Measurements from ENCODE around the gene FSIP1. TPM values are rescaled to one million over a fixed set of nuclear protein-coding genes. Genes with fewer than 3 reads are reported as not detected.

Gene FSIP1
- total RNA-seq, 2 donors from 2014 or later = 0.14 to 0.21 TPM

DNA sequence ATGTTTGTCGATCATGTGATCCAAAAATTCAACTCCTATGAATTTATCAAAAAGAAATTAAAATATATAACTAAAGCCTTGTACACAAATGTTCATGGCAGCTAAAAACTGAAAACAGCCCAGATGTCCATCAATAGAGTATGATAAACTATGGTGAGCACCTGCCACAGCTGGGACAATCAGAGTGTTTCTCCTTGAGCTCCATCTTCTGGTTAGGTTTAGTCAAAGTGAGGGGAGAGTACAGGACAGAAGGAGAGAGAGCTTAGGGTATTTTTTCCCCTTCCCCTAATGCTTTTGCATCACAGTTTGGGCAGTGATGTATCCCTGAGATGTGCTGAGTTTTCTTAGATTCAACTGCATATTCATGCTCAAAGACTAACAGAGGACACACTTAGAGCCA, 65.5 kb downstream of the FSIP1 start:
- no peaks in the 10 kb centered on the region for H3K27me3 ChIP-seq (replicated peaks; ENCODE audit: insufficient read depth)
- H3K4me1 ChIP-seq (ENCODE audit: control insufficient read depth in 1 of 2, low read depth in 2 of 2) = no peaks in the 10 kb centered on the region
- H3K27ac ChIP-seq = no peak overlapping the region
- no peaks in the 10 kb centered on the region for H3K9me3 ChIP-seq
- no peak for ATAC-seq (ENCODE audit: insufficient number of reproducible peaks, low FRiP score, low read depth)
- TF ChIP-seq, protein P1, sequence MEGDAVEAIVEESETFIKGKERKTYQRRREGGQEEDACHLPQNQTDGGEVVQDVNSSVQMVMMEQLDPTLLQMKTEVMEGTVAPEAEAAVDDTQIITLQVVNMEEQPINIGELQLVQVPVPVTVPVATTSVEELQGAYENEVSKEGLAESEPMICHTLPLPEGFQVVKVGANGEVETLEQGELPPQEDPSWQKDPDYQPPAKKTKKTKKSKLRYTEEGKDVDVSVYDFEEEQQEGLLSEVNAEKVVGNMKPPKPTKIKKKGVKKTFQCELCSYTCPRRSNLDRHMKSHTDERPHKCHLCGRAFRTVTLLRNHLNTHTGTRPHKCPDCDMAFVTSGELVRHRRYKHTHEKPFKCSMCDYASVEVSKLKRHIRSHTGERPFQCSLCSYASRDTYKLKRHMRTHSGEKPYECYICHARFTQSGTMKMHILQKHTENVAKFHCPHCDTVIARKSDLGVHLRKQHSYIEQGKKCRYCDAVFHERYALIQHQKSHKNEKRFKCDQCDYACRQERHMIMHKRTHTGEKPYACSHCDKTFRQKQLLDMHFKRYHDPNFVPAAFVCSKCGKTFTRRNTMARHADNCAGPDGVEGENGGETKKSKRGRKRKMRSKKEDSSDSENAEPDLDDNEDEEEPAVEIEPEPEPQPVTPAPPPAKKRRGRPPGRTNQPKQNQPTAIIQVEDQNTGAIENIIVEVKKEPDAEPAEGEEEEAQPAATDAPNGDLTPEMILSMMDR (IDR thresholded peaks at IDR 0.05) = no peak
- no peaks in the 10 kb centered on the region for H3K36me3 ChIP-seq
- DNase-seq (ENCODE audit: low spot score) = no peak
- no peak overlapping the region for H3K4me3 ChIP-seq

DNA sequence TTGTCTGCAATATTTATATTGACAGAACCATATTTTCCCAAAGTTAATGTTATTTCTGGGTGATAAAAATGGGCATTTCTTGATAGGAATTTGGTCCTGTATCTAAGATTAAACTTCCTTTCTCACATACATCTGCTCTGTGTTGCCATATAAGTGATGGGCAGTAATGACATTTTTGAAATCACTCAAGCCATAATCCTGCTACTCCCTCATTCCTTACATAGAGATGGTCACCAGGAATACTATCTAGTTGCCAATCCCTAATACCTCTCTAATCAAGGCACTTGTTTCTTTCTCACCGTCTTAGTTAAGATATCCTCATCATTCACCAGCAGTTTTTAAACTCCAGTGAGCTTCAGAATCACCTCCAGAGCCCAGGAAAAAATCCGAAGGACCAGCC, 68.4 kb downstream of the FSIP1 start:
- H3K36me3 ChIP-seq = no peaks in the 10 kb centered on the region
- ATAC-seq (ENCODE audit: insufficient number of reproducible peaks, low FRiP score, low read depth) (no peak), DNase-seq (ENCODE audit: low spot score) (no peak)
- H3K27ac ChIP-seq = no peak overlapping the region
- TF ChIP-seq, protein P1 (IDR thresholded peaks at IDR 0.05) = no peak
- H3K27me3 ChIP-seq (replicated peaks; ENCODE audit: insufficient read depth) = no peaks in the 10 kb centered on the region
- no peaks in the 10 kb centered on the region for H3K4me1 ChIP-seq (ENCODE audit: control insufficient read depth in 1 of 2, low read depth in 2 of 2)
- H3K4me3 ChIP-seq = no peak overlapping the region
- no peaks in the 10 kb centered on the region for H3K9me3 ChIP-seq

GRCh38 chr15:39713846-39714245, 68.8 kb downstream of the FSIP1 start:
- Histone ChIP-seq H3K4me3 (no peak overlapping the region), H3K27me3 (replicated peaks; ENCODE audit: insufficient read depth) (no peaks in the 10 kb centered on the region), H3K36me3 (no peaks in the 10 kb centered on the region), H3K9me3 (no peaks in the 10 kb centered on the region), H3K27ac (no peak overlapping the region), H3K4me1 (ENCODE audit: control insufficient read depth in 1 of 2, low read depth in 2 of 2) (no peaks in the 10 kb centered on the region)
- TF ChIP-seq, protein P1 (IDR thresholded peaks at IDR 0.05) = no peak
- no peak for ATAC-seq (ENCODE audit: insufficient number of reproducible peaks, low FRiP score, low read depth)
- no peak for DNase-seq (ENCODE audit: low spot score)

DNA sequence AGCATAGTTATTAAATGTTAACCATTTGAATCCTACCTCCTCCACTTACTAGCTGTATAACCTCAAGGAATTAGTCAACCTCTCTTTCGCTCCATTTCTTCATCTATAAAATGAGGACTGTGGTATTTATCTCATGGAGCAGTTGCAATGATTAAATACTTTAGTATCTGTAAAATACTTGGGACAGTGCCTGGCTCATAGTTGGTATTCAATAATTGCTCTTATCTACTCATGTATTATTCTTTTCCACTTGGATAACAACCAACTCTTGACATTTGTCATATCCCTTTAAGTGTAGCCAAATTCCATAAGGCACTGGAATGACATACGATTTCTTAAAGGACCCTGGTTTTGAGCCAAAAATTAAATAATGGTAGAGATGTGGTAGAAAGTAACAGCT, 72.0 kb downstream of the FSIP1 start:
- Histone ChIP-seq H3K4me3 (no peak overlapping the region), H3K27me3 (replicated peaks; ENCODE audit: insufficient read depth) (no peaks in the 10 kb centered on the region), H3K4me1 (ENCODE audit: control insufficient read depth in 1 of 2, low read depth in 2 of 2) (no peaks in the 10 kb centered on the region), H3K27ac (no peak overlapping the region), H3K36me3 (no peaks in the 10 kb centered on the region), H3K9me3 (no peaks in the 10 kb centered on the region)
- TF ChIP-seq, protein P1 (IDR thresholded peaks at IDR 0.05) = no peak
- no peak for DNase-seq (ENCODE audit: low spot score)
- no peak for ATAC-seq (ENCODE audit: insufficient number of reproducible peaks, low FRiP score, low read depth)

DNA sequence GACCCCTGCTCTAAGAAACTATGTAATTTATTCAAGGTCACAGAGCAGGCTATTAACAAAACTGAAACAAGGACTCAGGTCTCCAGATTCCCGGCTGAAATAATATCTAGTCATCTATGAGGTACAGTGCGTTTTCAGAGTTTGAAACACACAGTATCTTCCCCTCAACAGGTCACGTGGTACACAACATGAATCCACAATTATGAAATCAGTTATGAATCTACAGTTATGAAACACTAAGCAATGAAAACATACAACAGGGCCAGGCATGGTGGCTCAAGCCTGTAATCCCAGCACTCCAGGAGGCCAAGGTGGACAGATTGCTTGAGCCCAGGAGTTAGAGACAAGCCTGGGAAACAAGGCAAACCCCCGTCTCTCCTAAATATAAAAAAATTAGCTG, 72.7 kb downstream of the FSIP1 start:
- no peak for ATAC-seq (ENCODE audit: insufficient number of reproducible peaks, low FRiP score, low read depth)
- DNase-seq (ENCODE audit: low spot score) = no peak

More for the DNA sequence above, 72.7 kb downstream of the FSIP1 start:
- Histone ChIP-seq H3K36me3 (no peaks in the 10 kb centered on the region), H3K4me1 (ENCODE audit: control insufficient read depth in 1 of 2, low read depth in 2 of 2) (no peaks in the 10 kb centered on the region), H3K4me3 (no peak overlapping the region), H3K27ac (no peak overlapping the region), H3K27me3 (replicated peaks; ENCODE audit: insufficient read depth) (no peaks in the 10 kb centered on the region), H3K9me3 (no peaks in the 10 kb centered on the region)
- TF ChIP-seq, protein P1 (IDR thresholded peaks at IDR 0.05) = no peak
